Pons (tissue), 1 donor: Measurements from ENCODE around the gene PSIP1.
"Not testable (repeated sequence)": the region's sequence is repeated elsewhere in the genome, so short reads cannot be mapped to it uniquely, and the experiment has no call there.

Source experiments
- DNase-seq: peaks from one replicate; pipeline ENCODE4 v3.0.0-alpha.2; 2016; ENCODE audit warnings: low spot score

The PSIP1 gene

DNA sequence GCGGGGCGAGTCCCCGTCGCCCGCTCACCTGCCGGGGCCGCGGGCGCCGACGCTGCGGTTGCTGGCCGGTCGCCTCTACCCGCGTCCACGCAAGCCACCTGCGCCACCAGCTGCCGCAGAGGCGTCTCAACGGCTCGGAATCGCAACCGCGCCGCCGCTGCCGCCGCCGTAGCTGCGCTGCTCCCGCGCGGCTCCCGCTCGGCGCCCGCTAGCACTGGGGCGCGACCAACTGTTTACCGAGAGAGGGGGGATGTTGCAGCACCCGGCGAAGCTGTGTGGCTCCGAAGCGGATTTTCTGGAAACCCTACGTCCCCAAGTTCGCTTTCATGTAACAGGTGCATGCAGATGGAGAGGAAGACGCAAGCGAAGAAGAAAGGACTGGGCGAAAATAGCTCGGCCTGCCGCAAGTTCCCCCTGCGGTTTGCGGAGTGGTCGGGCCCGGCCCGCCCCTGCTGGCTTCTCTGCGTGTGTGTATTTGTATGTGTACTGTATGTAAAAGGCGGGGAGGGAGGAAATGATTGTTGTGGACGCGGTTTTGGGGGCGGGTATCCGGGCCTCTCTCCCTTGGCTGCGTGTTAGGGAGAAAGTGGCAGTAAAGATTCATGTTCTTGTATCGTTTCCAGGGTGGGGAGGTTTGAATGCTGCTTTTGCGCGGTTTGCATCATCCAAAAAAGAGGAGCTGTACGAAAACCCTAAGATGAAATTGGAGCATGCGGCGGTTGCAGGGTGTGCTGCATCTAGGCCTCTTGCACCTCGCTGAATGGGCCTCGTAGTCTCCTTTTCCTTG is at the start of gene PSIP1:
Gene PSIP1 (minus strand): TSS at position 182 of the 787 bp plus-strand sequence. CDS start 782 bp downstream, outside the sequence.
- peak; percentile 80 for DNase-seq

GRCh38 chr9:15553528-15553898 is 42.7 kb upstream of the PSIP1 start:
- peak; percentile 22 for DNase-seq

DNA sequence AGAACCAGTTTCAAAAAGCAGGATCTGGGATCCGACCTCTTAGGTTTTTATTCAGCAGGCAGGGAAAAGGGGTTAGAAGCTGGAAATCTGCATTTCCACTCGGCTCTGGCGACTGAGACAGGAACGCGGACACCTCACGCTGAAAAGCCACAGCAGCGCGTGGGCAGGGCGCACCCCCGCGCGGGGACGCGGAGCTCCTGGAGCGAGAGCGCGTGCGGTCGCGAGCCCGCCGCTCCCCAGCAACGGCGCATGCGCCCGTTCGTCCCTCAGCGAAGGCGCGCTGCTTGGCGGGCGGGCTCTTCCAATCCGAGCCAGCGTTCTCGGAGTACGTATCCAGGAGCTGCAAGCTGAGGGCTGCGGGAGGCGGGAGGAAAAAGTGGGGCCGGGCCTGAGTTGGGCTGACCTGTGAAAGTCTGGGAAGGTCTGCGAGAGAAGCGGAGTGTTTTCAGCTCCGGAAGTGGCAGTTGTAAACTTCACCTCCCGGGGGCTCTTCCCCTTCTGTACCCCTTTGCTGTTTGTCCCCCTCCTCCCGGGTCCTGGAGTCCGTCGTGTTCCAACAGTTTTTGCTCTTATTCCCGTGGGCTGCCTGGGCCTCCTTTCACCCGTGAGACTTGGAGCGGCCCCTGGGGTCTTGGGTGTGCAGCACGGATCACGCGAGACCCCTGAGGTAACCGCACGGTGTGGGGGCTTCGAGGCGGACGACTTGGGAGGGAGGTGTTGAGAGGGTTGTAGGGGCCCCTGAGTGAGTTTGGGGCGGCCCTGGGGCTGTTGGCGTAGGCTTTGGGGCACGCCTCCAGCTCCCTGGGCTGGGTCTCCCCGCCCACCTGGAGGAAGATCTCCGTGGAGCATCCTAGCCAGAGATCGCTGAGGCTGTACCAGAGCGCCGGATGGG is 42.1 kb upstream of the PSIP1 start, which contains the start of gene CCDC171:
Gene CCDC171 (plus strand): TSS at position 408 of the 892 bp plus-strand sequence. CDS start 11,046 bp downstream, outside the sequence.
- DNase-seq = peak; percentile 94

GRCh38 chr9:15549611-15550010 is 38.8 kb upstream of the PSIP1 start:
- no peak for DNase-seq

- DNase-seq = no peak
Measured at GRCh38 chr9:15543047-15543813, 32.5 kb upstream of the PSIP1 start.

DNA sequence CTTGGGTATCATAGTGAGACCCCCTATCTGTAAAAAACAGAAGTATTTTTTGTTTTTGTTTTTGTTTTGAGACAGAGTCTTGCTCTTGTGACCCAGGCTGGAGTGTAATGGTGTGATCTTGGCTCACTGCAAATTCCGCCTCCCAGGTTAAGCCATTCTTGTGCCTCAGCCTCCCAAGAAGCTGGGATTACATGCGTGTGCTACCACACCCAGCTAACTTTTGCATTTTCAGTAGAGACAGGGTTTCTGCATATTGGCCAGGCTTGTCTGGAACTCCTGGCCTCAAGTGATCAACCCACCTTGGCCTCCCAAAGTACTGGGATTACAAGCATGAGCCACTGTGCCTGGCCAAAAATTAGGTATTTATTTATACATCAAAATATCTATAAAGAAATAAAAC is 31.9 kb upstream of the PSIP1 start:
- no peak for DNase-seq

DNA sequence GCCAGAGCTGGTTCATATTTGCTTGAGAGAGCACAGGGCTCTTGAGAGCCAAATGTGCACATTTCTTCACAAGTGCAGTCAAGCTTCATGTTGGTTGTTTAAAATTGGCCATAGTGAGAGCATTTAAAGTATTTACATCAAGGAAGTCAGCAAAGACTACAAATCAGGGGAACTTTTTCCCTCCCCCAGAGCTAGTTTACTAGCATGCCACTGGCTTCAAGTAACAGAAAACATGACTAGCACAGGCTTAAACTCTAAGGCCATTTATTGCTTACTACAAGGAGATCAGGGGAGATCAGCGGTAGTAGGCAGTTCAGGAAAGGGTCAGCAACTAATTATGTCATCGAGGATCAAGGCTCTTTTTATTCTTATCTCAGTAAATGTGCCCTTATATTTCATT is 31.1 kb upstream of the PSIP1 start:
- DNase-seq = no peak

GRCh38 chr9:15531380-15531779 is 20.6 kb upstream of the PSIP1 start:
- no peak for DNase-seq

DNA sequence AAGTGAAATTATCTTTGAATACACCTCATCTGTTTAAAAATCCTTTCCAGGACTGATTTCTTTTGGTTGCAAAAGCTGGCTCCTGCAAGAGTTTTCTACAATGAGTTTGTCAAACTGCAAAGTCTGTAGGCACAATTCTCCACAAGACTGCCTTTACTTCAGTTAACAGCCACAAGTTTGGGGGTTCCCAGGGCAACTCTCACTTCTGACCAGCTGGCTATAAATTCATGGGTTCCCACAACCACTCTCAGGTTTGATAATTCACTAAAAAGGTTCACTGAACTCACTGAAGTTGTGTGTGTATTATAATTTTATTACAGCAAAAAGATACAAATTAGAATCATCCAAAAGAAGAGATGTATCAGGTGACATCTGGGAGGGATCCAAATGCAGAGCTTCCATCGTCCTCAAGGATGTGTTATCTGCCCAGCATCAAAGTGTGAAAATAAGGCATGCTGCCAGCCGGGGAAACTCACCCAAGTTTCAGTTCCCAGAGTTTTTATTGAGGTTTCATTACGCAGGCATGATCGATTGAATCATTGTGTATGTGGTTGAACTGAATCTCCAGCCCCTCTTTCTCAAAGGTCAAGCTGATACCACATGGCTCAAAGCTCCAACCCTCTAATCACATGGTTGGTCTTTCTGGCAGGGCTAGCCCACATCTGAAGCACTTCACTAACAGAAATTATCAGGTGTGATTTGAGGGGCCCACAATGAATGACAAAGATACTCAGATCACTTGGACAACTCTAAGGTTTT is 19.0 kb upstream of the PSIP1 start:
- no peak for DNase-seq

- DNase-seq = not testable (repeated sequence)
Measured at GRCh38 chr9:15527035-15527434, 16.3 kb upstream of the PSIP1 start.

DNA sequence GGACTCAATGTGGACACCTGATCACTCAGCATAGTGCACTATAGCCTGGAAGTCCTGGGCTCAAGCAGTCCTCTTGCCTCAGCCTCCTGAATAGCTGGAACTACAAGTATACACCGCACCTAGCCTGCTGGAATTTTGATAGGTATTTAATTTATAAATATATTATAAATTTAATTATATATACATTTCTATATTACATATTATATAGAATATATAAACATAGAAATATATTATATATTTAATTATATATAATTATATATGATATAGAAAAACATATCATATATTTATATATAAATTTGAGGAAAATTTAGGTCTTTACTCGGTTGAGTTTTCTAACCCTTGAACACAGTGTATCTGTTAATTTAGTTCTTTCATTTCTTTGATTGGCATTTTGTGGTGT is 15.2 kb upstream of the PSIP1 start:
- DNase-seq = no peak

GRCh38 chr9:15524845-15525455 is 14.2 kb upstream of the PSIP1 start:
- DNase-seq = no peak

DNA sequence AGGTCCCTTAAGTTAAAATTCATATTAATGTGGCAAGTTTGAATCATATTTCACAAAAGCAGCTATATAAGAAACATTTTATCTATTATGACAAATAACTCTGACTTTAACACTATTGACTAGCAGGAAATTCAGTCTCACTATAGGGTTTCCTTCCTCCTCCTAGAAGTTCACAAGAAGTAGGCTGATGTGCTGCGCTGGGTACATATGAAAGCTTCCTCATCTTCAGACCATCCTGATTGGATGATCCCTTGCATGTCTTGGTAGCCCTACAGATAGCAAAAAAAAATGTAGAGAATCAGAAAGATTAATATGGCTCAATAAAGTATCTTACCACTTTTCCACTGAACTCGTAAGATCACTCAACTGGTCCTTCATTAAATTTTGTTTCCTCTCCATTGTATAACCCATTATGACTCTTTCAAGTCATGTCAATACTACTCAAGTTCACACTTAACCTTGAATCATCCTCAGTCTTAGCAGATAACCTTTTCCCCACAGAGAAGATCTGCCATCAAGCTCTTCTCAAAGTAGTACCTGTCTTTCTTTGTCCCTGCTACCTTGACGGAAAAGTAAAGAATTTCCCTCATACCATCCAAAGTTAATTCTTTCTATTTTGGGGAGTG is 11.5 kb upstream of the PSIP1 start:
- no peak for DNase-seq

DNA sequence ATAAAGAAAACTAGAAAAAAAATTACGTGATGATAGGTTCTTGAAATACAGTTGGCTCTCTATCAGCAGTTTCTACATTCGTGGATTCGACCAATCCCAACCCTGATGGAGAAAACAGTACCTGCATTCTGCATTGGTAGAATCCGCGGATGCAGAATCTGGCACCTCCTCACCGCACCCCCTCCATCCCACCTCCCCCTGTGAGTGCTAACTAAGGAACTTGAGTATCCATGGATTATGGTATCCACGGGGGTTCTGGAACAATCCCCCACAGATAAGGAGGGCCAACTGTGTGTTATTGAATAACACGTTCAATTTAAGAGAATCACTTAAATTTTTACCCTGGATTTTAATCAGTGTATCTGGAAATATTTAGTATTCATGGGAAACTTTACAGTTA is 10.5 kb upstream of the PSIP1 start:
- no peak for DNase-seq

DNA sequence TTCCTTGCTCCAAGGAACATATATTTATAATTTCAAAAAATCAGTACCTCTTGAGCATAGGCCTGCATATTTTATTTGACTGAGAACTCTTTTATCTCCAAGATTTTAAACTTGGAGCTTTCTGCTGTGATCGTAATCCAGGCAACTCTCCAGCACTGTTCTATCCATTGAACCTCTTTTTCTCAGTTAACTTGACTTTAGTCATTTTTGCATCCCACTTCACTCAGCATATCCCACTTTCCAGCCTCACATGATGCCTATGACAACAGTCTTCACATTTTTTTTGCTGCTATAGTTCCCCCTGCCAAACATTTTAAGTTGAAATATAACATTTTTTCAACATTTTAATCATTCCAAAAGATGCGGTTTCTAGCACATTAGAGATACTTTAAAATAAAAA is 9.1 kb upstream of the PSIP1 start:
- no peak for DNase-seq

DNA sequence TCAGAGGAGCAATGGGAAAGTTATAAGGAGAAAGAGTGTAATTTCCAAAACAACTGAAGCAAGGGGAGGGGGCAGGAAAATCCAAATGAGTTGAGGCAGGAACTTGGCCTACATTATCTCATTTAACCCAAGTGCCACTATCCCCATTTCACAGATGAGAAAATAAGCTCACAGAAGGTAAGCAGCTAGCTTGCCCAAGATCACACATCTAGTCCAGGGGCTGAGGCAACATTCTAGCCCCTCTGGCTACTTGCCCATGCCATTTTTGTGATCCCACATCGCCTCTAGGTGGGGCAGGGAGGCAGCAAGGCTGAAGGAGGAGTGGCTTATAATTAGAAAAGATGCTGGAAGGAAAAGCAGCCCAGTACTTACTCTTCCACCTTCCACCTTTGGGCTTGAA is 2.6 kb upstream of the PSIP1 start:
- no peak for DNase-seq

DNA sequence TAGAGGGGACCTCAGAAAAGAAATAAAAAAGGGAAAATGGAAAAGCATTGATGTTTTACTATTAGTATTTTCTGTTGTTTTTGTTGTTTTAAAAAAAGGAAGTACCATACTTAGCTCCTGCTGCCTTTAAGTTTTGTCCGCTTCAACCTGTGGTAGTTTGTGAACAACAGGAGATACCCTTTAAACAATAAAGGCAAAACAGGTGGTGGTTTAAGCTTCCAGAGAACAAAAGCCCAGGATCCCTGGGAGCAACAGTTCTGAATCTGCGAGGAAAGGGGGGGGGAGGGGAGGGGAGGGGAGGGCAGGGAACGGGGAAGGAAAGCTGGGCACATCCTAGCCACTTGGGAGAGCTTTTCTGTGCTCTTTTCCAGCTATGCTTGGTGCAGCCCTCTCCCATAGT is 2.1 kb upstream of the PSIP1 start:
- no peak for DNase-seq

- no peak for DNase-seq
Measured at GRCh38 chr9:15512204-15512603, 1.4 kb upstream of the PSIP1 start.

DNA sequence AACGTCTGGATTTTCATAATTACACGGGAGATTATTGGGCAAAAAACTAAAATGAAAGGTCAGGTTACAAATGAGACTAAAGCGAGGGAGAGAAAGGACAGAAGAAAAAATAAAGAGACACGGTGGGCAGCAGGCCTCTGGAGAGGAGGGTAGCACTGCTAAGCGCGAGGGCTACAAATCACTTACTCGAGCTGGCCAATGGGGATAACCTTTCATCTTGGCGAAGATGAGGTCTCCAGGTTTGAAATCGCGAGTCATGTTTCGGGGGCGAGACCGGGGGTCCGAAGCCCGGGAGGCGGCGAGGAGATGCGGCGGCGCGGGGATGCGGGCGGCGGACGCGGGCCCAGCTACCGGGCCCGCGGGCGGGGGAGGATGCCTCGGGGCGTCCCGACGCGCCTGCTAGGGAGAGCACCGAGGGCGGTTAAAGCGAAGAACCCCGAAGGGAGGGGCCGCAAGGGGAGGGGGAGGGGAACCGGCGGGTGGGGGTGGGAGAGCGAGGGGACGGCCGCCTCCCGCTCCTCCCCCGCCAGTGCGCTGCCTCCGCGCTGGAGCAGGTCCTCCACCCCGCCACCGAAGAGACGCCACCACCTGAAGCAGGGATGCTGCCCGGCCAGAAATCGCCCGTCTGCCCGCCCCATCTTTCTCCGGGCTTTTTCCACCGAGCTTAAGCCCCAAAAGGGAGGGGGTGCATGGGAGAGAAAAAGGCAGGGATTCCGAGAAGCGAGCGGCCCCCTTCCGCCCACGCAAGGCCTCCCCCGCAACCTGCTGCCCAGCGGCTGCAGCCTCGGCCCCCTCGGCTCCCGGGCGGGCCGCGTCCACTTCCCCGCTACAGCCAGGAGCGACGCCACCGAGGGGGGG is 610 bp downstream of the PSIP1 start:
- peak; percentile 25 for DNase-seq

DNA sequence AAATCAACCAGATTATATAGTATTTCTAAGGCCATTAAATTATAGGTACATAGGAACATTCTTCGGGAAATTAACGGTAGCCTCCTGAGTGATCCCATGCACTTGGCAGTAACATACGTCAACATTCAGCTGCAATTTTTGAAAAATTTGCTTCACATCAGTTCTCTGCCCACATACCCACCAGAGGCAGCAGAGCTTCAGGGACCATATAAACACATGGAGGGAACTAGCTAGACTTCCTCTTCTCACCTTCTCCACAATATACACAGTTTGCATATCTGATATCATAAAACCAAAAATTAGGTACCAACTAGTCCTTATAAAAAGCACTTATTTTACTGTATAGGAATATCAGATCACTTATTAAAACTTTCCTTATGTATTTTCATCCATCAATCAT is 4.8 kb downstream of the PSIP1 start:
- no peak for DNase-seq
